HK-2 (cell line): ENCODE measurements around the gene PIAS1.
"Not testable (repeated sequence)": the region's sequence is repeated elsewhere in the genome, so short reads cannot be mapped to it uniquely, and the experiment has no call there.

Experiments used
- DNase-seq: peaks from one replicate; pipeline ENCODE4 v3.0.0-alpha.2; 2018; ENCODE audit not compliant: unreplicated experiment

PIAS1 gene

DNA sequence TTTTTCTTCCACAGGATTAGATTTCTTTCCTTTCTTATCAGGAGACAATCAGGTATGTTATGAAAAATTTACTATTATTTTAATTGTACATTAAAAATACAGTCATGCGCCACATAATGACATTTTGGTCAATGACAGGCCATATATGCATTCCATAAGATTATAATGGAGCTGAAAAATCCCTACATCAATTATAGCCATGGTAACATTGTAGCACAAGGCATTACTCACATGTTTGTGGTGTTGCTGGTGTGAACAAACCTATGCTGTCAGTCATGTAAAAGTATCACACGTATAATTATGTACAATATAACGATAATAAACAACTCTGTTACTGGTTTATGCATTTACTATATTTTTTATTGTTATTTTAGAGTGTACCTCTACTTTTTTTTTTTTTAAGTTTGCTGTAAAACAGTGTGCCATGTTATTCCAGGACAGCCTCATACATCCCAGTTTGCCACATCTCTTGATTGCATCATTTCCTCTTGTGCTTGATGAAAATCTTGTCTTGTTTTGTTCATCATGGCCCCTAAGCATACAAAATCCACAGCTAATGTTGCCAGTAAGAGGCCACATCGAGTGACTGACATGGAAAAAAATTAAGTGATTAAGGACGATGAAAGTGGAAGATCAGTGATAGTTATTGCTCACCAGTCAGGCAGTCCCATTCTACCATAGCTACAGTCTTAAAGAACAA is 129.7 kb downstream of the PIAS1 start:
- DNase-seq, result no peak

DNA sequence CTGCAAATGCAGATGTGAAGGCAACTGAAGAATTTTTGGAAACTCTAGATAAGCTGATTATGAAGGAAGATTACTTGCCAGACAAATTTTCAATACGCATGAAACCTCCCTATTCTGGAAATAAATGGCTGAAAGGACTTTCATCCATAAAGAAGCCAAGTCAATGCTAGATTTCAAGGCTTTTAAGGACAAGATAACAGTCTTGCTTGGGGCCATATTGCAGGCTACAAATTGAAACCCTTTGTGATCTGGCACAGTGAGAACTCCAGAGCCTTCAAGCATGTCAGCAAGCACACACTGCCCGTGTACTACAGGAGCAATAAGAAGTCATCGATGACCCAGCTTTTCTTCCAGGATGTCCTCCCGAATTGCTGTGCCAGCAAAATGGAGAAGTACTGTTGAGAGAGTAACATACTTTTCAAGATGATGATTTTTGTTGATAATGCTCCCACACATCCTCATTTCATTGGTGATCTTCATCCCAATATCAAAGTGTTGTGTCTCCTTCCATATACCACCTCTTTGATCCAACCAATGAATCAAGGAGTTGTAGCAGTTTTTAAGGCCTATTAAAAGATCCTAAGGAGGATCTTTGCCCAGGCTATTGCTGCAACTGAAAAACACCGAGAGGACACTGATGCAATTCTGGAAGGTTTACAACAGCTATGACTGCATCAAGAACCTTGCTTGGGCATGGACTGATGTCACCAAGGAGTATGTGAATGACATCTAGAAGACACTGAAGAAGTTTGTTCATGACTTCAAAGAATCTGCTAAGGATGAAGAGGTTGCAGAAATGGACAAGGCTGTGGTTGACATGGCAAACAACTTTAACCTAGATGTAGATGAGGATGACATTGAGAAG is 130.7 kb downstream of the PIAS1 start:
- no peak for DNase-seq

DNA sequence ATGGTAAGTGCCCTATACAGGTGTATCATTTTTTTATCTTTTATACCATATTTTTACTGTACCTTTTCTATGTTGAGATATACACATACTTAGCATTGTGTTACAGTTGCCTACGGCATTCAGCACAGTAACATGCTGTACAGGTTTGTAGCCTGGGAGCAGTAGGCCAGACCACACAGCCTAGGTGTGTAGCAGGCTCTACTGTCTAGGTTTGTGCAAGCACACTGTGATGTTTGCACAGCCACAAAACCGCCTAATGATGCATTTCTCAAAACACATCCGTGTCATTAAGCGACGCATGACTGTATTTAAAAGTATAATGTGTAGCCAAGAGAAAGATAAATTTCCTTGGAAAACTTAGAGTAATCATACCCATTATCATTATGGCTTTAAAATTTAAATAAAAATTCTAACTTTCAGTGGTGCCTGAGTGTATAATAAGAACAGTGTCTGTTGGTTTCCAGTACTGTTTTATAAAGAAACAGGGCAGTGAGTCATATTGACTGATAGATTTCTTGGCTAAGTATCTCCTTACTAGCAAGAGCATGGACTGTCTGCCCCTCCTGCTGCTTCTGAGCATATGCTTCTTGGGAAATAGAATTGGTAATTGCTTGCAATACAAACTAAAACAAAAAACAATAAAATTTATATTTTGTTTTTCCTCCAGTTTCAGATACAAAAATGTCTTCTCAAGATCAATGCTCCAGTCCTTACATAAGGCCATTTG is 132.7 kb downstream of the PIAS1 start:
- DNase-seq, result no peak

DNA sequence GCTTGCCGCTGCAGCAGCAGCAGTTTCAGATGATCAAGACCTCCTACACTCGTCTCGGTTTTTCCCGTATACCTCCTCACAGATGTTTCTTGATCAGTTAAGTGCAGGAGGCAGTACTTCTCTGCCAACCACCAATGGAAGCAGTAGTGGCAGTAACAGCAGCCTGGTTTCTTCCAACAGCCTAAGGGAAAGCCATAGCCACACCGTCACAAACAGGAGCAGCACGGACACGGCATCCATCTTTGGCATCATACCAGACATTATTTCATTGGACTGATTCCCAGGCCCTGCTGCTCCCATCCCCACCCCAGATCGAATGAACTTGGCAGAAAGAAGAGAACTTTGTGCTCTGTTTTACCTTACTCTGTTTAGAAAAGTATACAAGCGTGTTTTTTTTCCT is 133.4 kb downstream of the PIAS1 start:
- no peak for DNase-seq

DNA sequence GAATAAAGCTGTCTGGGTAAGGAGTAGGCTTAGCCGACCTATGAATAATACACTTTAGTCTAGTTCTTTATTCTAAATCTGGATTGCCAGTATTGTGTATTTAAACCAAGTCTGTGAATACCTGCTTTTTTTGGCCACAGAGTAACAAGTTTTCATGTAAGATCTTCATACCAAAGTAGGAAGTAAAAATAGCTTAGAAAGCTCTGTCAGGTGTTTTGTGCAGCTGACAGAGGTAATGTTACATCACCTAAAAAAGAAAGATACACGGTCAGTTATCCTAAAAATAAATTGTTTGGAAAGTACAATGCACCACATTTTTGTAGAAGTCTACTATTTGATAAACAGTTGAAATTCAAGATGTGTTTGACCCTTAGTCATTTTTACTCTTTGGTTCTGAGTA is 134.5 kb downstream of the PIAS1 start:
- no peak for DNase-seq

DNA sequence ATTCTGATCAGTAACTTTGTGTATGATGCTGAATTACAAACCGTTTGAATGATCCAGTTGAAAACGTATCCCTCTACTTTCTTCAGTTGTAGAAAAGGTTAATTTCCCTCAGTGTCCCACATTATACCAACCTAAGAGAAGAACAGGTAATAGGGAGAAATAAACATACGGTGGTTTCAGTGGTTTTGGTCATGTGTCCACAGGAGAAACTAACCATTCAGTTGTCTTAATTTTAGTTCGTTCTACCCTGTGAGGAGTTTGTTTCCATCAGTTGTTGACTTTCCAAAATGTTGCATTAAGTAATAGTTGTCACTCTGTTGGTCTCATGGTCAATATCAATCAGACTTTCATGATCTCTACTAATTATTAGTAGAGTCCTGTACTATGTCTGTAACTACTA is 135.9 kb downstream of the PIAS1 start:
- DNase-seq, result no peak

DNA sequence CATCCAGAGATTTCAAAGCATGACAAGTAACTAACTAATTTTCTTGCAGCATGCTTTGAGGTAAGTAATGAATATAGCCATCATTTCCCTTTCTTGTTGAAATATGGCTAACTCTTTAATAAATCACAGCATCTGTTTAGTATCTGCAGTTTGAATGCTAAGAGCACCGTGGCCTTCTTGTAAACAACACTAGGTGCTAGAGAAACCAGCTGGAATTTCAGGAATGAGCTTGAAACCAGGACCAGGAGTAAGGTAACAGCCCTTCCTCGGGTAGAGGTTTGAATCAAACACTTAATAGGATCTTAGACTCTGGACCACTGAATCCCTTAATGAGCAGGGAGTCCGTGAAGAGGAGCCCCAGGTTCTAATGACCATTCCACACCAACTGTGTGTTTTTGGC is 137.4 kb downstream of the PIAS1 start:
- no peak for DNase-seq

DNA sequence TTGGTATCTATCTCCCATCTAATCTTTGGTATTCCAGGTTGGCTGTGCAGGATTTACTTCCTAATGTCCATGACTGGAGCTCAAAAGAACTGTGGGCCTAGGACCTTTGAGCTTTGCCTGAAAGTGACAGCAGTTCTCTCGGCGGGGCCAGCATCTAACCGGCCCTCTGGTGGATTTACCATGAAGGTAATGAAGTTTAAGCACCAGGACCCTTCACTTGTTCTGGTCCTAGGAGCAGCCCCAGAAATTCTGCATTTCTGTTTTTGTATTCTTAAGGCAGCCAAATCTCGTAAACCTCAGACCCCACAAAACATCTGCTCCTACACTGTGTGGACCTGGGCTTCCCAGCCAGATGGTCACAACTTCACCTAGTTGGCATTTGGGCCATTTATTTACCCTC is 138.0 kb downstream of the PIAS1 start:
- no peak for DNase-seq

DNA sequence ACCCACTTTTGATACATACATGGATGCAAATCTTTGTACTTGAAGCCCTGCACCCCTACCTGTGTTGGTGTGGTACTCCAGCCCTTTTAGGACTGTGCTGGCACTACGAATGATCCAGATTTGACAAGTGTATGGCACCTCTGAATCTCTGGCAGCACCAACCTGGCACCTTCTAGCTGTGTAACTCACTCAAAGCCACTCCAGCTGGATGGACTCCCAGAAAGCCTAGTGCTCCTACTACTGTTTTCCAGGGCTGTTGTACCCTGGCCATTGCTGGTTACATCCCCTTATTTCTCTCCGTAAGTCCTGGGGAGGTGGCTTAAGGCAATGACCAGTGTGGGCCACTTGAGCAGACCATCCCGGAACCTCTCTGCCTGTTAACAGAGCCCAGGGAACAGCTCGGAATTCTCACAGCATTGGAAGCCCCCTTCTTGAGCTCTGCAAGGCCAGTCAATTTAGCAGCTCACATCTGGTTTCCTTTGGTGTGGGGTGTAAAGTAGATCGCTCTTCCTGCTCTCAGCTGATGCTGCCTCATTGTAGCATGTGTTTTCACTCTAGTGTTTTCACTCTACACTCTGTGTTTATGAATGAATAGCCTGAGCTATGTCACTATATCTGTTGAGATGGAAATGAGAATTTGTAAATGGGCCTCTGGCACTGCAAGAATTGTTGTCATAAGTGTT is 138.8 kb downstream of the PIAS1 start:
- no peak for DNase-seq

DNA sequence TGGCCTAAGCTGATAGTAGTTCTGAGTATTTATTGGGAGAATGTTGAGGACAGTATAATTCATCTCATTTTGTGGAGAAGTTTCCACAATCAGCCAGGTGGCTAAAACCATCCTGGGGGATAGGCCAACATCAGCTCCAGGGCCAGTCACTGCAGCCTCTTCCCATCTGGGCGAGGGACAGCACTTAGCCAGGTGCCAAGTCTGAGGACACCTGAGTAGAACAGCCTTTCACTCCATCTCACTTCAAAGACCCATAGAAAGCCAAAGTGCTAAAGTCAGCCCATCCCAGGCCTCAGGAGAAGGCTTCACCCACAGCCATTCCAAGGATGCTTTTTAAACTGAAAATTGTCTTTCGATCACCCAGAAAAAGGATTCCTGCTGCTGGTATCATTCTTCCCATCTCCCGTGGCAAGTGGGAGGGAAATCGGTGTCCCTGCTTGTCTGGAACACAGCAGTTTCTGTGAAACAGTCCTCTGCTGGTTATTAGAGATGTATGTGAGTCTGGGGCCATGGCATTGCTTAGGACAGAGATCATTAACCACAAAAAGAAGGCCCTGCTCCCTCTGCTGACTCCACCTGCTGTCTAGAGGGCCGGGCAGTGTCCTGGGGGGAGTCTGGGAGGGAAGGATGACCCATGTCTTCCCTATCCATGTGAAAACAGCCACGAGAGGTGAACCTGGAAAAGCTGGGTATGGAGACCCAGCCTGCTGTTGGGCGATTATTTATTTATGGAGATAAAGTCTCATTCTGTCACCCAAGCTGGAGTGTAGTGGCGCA is 141.4 kb downstream of the PIAS1 start:
- DNase-seq, result no peak

DNA sequence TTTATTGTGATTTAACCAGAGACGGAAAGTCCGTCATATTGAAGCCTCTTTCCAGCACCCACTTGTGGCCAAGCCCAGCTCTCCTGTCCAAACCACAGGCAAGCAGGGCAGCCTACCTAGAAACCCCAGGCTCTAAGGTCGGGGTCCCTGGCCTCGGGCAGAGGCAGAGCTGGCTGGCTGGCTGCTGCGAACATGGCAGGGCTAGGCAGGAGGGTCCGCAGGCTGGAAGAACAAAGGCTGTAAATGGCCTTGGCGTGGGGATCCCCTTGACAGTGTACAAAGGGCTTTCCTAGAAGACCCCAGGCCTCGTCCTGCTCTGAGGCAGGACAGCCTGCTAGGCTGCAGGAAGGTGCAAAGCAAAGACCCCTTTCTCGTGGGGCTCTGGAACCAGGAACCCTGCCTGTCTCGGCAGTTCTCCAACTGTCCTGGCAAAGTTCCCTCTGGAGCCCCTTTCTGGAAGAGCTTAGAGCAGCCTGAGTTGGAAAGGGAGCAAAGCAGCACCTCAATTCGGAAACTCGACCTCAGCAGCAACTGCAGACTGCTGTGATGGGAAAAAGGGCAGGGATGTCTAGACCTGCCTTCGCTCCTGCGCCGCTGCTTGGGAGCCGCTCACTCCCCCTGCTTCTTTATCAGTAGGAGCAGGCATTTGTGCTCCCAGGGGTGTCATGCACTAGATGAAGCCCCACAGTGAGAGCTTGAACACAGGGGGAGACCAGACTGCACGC is 142.5 kb downstream of the PIAS1 start:
- no peak for DNase-seq

DNA sequence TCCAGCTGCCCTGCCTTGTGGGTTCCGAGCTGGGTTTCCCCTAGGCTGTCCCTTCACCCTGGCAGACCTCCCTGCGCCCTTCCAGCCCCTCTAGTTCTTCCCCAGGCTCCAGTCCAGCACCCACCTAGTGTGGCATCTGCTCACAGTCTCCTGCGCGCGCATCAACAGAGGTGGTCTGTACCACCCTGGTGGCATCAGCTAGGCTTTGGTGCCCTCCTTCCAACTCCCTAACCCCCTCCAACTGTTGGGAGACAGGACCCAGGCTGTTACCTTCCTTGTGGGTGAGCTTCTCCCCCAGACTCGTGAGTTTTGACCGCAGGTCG is 143.0 kb downstream of the PIAS1 start:
- DNase-seq, result no peak

DNA sequence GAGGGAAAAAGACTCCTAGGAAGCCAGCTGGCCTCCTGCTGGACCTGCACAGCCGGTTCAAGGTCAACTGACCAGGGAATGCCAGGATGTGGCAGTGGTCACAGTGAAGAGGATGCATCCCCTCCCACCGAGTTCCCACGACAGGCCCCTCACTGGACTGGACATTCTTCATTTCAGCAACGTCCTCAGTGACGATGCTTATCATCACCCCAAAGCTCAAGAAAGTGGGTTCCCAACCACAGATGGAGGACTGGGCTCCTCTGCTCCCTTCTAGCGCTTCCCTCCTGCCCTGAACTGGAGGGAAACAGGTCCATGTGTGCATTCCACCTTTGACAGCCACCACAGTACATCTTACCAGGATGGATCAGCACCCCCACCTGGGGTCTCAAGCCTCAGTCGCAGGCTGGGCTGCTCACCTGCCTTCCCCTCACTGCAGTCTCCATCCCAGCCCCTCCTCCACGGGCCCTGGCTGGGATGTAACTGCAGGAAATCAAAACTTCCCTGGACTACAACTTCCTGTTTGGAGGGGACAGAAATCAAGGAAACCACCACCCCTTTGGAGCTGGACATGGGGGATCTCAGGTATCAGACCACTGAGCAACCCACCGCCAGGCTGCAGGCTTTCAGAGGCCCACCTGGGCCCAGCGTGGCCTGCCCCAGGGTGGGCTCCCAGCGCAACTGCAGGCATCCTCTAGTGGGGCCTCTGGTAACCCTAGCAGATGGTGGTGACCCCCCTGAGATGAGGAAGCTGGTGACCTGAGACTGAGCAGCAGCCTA is 143.7 kb downstream of the PIAS1 start:
- no peak for DNase-seq

DNA sequence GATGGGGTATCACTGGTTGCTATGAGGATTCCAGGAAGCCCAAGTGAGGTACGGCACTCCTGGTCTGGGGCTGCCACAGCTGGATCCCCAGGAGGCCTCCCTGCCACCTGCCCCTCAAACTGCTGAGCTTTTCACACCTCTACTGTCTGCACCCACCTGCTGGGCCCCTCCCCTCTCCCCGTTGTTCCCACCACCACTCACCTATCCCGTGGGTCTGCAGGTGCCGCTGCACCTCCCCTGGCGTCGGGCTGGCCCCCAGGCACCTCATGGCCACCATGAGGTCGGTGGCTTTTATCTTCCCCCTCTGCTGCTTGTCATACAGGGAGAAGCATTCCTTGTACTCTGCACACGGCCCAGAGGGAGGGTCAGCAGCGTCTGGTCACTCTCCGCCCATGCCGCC is 145.2 kb downstream of the PIAS1 start:
- DNase-seq, result no peak

DNA sequence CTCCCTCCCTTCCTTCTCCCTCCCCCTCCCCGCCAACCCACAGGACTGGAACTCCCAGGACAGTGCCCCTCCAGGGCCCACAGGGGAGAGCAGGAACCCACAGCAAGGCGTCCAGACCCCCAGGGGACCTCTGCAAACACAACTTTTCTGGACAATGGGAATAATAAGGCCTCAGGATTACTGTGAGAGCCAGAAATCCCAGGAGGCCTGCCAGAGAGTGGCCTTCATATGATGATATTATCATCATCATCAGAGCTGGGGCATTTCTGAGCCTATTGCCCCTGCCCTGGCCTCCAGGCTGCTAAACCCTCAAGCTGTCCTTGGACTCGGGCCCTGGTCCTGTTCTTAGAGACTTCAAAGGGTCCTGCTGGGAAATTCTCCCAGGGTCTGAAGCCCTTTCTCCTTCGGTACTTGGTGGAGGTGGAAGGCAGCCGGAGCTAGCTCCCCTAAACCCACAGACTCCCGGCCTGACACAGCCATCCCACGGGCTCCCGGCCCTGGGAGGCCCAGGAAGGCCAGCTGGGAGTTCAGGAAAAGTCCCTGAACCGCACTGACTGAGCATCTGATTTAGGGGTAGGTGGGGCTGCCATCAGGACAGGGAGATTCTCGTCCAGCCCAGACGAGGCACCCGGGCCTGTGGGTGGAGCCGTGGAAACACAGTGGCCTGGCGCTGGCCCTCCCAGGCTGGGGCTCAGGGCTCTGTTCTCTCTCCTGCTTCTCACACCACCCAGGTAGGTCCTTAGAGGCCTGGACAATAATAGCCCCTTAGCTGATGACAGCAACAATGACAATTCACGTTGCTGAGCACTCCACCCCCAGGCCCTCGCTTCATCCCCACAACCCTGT is 146.1 kb downstream of the PIAS1 start:
- no peak for DNase-seq

DNA sequence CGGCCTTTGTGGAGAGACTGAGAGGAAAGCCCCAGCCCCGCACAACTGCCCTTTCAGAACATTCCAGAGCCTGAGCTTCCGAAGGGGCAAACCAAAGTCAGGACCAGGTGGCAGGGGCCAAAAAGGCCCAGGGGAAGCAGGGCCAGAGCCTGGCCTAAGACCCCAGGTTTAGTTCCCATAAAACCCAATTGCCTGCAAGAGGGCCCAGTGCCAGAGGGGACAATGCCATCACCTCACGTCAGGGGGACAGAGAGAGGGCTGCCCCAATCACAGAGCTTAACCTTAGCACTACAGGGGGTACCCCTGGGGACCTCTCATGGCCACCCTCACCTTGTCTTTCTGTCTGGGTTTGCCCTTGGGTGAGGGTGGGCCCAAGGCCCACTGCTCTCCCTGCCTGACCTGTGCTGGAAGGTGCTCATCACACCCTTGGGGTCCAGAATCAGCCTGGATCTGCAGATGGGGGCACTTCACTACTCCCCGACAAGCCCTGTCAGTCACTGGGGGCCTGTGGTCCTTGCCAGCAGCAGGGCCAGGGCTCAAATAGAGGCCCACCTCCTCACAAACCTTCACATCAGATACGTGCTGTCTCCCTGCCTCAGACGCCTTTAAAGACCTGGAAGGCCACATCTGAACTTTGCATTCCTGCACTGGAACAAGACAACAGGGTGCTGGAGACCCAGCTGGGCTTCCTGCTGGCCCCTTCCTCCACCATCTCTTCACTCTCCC is 147.2 kb downstream of the PIAS1 start:
- DNase-seq, result no peak

DNA sequence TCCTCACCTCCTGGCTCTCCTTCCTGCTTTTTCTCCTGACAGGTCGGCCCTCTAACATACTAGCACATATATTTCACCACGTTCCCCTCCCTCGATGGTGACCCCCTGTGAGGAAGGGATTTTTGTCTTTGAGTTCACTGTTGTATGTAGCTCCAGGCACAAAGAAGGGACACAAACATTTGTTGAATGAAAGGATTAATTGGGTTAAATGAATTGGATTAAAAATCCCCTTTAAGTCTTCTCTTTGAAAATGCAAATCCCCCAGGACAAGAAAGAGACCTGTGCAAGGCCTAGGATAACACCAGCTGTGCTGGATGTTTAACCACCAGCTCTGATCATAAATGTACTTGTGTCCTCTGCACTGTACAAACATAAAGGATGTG is 147.8 kb downstream of the PIAS1 start:
- DNase-seq, result no peak

DNA sequence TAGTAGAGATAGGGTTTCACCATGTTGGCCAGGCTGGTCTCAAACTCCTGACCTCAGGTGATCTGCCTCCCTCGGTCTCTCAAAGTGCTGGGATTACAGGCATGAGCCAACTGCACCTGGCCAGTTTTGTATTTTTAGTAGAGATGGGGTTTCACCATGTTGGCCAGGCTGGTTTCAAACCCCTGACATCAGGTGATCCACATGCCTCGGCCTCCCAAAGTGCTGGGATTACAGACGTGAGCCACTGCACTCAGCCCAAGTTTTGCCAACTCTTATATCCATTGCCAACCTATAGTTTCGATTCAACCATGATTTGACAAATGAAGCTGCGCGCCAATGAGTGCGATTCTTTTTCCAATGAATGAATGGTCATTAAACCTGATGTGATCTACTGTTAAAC is 148.9 kb downstream of the PIAS1 start:
- not testable (repeated sequence) for DNase-seq
